HG02981 (cell line): Measurements from ENCODE around the gene ZNF385A.

Experiments used
- ATAC-seq: cut with Tn5 transposase; IDR thresholded peaks from one replicate; pipeline ENCODE4 v1.9.1; 2021; ENCODE audit warnings: mild to moderate bottlenecking, moderate library complexity; ENCODE audit not compliant: unreplicated experiment

ZNF385A gene

DNA sequence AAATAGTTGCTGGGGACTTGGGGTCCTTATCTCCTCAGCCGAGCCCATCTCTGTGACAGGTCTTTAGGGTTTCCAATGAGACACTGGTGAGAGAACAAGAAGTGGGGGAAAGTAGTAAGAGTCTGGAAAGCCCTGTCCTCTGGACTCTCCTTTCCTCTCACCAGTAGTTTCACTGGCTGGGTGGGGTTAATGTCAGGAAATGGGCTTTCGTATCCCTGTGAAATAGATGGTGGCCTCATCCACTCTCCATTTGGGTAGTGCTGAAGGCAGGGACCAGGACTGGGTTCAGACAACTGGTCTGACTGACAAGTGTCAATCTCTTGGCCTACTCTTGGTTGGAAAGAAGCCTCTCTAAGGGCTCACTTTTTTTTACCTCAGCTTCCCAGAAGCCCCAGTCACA, 7.5 kb downstream of the ZNF385A start:
- ATAC-seq, result no peak

DNA sequence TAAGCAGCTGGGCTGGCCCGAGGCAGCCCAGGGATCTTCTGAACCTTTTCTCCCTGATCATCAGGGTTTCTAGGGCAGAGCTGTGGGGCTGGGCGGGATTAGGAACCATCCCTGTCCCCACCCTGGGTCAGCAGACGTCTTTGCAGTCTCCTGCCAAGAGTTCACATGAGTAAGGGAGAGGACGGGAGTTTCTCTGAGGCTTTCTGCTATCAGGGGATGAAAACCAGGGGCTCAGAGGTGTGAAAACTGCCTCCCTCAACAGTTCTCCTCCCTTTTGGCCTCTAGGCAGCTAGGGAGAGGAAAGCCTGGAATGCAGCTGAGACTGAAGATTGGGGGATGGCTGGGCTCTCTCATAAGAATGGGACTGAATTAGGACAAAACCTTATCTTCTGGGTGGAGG, 7.9 kb downstream of the ZNF385A start:
- no peak for ATAC-seq

DNA sequence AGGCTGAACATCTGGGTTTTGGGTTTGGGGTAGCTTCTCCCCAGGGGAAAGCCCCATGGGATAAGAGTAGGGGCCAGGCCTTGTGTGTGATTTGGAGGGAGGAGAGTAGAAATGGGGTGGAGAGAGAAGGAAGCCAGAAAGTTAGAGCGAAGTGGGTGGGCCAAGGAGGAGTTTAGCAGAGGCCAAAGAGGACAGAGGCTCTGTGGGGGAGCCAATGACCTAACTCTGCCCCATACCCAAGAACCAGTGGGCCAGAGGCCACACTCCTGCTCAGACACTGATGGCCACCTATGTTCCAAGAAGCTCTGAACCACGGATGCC, 9.3 kb downstream of the ZNF385A start:
- ATAC-seq, result no peak

DNA sequence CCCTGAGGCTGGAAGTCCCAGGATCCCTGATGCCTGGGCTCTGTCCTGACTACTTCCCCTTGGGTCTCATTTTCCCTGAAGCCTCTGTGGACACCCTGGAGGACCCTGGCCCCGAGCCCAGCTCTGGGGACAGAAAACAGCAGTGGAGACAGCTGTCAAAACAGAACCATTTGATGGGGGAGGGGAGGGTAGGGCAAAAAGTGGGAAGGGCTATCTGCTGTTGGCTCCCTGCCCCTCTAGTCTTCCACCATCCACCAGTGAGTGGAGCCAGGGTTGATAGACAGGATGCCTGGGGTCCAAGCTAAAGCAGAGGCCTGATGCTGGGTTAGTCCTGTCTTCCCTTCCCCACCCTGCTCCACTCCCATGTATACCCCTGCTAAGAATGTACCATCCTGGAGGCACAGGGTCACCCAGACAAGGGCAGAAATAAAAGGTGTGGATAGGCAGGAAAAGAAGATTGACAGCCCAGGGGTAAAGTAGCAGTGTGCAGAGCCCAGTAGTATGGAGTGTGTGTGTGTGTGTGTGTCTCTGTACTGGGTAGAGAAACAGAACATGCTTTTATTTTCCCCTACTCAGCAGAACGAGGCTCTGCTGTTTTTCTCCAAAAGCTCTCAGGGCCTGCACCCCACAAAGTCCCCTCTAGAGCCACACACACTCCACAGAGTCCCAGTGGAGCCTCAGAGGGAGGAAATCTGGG, 9.8 kb downstream of the ZNF385A start:
- no peak for ATAC-seq

DNA sequence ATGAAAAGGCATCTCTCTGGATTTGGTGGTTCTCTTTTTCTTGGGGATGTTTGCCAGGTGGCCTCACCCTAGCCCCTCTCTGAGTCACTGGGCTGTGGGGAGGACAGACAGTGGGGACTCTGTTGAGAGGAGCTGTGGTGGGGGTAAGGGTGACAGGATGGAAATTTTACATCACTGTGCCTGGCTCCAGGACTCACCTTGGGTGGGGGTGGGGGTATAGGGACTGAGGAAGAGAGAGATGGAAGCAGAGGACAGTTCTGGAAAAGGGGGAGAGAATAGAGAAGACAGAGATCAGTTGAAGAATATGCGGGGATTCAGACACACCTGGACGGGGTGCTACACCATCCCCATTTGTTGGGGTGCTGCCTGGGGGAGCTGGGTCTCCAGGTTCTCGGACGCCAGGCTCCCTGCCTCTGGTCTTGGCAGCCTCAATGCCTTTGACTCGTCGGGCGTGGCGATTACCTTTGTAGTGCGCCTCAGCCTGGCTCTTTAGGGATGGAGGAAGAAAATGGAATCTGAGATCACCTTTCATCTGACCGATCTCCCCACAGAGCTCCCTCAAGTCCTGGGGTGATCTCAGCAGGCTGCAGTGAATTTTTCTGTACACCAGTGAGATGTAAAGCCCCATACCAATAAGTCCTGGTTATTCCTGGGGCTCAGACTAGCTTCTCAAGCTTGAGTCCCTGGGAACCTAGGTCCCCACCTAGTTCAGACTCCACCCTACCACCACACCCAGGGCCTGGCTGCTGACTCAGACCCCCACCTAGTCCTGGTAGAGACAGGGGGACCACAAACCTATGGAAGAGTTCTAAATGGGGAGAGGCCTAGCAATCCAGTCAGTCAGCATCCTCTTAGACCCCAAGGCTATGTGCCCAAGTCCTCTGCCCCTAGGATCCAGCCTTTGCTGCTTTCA, 10.6 kb downstream of the ZNF385A start:
- ATAC-seq, result no peak

DNA sequence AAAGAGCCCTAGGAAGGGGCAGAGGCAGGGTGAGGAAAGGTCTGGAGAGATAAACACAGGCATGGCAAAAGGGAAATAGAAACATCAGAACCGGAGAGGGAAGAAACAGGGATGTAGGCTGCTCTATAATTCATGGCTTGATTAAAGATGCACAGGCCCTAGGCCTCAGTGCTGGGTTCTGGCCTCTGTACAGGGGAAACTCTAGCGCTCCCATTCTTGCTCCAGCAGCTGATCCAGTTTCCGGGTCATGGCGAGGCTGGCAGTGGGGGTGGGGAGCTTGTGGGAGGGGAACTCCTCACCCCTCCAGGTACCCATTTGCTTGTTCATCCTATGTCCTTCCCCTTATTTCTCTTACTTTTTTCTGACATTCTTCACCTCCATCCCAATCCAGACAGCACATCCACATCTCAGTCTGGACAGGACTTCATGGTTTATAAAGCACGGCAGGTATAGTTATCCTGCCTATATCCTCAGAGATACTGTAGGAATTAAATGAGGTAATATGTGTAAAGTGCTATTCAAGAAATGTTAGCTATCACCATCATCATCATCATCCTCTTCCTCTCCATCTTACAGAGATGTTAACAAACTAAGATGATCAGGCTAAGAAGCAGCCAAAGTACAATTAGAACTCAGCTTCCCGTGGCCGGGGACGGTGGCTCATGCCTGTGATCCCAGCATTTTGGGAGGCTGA, 12.3 kb downstream of the ZNF385A start:
- ATAC-seq, result no peak

DNA sequence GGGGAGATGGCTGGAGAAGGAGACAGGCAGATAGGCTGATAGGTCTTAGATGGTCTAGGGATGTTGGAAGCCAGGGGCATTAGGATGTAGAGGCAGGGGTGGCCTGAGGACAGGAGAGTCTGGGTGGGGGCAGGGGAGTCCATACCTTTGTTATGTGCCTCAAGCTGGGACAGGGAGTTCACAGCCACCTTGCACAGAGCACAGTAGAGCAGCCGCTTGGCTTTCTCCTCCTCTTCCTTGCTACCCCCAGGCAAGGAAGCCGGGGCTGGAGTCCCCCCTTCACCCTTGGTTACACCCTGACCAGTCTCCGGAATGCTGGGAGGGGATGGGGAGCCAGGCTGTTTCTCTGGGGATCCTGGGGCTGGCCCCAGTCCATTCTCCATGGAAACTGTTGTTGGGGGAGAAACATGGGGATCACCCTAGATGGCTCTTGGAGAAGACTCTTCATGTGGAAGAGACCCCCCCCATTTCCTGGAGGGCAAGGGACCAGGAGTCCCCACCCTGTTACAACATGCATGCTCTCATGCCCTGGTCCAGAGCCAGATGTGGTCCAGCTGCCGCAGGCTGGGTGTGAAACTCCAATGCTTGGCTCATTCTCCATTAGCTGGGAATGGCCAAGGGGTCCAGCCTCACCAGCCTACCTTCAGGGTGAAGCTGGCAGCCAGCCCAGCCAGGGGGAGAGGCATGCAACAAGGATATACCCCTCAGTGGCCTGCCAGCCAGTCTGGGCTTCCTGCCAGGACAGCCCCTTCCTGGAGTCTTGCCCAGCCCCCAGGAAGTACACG, 13.0 kb downstream of the ZNF385A start:
- no peak for ATAC-seq

DNA sequence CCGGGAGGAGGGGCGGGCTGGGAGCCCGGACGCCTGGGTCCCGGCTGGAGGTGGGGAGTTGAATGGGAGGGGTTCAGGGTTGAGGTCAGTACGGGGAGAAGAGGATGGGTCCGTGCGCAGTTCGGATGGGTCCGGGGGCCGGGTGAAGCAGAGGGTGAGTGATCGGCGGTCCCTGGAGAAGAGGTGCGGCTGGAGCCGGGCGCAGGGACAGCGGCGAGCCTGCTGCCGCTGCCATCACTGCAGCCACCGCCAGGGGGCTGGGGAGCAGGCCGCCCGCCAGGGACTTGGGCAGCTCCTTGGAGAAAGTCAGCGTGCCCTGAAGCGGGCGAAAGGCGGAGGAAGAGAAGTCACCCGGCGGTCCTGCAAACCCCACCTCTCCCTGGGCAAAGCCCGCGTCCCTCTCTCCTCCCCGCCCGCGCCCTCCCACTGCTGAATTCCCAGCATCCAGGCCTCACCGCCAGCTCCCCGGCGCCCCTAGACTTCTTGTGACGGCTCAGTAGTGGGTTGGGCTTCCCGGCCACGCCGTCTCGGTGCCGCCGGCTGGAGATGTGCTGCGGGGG, 14.3 kb downstream of the ZNF385A start:
- no peak for ATAC-seq

DNA sequence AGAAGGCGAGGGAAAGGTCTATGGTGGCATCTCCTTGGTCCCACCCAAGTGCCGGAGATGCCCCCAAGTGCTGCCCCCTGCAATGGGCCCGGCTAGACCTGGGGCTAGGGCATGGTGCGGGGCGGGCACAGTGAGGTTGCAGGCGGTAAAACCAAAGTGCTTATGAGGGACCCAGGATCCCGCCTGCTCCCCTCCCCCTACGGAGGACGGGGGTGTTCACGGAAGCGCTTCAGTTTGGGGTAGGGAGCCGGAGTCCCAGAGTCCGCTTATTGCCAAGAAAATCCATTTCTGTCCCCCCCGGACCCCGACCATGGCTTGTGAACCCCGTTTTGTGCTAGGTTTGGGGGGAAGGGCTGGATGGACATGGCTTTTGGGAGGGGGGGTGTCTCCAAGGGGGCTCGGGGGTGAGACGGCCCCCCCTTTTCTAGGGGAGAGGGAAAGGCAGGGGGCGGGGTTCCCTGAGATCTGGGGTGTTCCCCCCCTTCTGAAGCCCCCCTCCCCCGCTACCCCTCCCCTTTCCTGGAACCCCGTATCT, 14.9 kb downstream of the ZNF385A start:
- ATAC-seq, result no peak

DNA sequence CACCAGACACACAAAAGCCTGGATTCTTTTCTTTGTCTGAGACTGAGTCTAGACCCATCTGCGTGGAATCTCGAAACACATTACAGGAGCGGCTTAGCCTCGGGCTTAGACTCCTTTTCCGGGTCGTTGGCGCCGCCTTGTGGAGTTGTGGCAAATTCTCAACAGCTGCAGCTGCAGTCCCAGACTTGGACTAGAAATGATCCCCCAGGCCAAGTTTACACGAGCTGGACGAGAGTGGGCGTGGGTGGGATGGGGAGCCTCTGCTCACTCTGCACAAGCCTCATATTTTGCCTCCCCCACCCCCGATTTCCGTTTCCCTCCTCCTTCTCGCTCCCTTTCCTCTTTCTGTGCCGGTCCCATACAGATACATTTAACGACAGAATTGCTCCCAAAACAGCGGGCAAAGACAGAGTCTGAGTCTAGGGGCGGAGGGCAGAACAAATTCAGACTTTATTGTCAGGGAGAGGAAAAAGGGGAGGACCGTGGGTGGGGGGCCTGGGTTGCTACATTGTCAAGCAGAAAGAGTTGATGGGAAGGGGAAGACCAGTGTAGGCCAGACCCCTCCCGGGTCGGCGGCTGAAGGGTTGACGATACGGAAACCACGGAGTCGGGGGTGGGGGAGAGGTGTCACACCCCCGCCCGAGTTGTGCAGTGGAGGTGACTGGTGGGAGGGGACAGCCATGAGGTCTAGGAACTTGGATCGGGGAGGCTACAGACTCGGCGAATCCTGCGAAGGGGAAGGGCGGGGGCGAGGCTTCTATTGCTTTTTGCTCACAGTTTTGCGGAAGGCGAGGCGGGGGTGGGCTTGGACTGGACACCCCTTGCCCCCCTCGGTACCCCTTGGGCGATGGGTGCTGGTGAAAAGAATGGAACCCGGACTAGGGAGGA, 15.6 kb downstream of the ZNF385A start:
- peak; percentile 72 for ATAC-seq

DNA sequence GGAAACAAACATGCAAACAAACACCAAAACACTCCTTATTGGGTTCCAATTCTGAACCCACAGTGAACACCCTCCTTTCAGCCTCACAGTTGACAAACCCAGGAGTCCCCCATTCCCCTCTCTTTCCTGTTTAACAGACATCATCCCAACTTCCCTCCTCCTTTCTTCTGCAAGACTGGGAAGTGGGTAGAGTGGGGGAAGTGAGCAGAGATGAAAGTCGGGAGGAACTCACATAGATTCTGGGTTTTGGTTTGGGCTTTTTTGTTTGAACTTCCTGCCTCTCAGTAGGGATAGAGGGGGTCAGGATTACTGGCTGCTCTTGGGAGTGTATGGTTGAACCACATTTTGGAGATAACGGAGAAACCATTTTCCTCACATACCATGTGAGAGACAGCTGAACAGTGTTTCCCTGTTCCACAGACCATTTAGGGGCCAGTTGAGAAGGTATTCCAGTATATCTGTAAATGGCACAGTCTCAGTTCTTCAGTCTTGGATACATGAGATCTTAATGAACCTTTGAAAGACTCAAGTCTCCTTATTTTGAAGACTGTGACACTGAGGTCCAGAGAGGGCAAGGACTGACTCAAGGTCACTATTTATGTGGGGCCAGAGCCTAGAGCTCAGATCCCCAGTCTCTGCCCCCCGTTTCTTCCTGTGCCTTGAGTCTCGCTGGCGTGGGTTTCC, 16.4 kb downstream of the ZNF385A start:
- no peak for ATAC-seq

DNA sequence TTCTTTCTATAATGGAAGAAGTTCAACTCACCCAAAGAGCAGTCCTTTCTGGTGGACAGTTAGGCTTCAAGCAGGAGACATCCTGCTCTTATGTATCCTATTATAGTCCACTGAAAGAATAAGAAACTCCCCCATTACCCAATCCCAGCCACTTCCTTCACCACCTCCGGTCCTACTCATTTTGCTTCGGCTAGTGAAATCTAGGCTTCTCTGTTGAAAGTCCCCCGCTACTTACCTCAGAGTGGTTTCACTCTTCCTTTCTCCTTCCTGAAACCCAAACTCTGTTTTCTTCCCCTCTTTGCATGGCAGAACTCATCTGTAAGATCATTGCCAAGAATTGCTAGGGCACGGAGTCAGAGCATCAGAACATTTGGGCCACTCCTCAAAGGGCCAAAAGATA, 20.1 kb downstream of the ZNF385A start, which contains the start of gene GPR84:
GPR84 (minus strand) TSS at position 74 of the 400 bp plus-strand sequence. CDS start 635 bp downstream, outside the sequence.
- peak; percentile 42 for ATAC-seq

DNA sequence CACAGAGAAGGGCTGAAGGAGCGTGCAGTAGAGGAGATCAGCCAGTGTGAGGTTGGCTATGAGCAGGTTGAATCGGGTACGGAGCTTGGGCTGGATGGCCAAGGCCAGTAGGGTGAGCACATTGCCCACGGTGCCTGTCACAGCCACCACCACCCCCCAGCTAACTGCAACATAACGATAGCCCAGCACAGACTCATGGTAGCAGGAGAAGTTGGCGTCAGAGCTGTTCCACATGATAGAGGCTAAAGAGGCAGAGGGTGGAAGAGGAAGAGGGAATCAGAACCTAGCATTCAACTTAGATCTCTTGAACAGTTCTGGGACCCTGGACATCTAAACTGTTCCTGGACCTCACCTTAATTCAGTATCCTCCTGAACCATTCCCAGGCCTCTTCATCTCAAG, 20.9 kb downstream of the ZNF385A start:
- ATAC-seq, result no peak

DNA sequence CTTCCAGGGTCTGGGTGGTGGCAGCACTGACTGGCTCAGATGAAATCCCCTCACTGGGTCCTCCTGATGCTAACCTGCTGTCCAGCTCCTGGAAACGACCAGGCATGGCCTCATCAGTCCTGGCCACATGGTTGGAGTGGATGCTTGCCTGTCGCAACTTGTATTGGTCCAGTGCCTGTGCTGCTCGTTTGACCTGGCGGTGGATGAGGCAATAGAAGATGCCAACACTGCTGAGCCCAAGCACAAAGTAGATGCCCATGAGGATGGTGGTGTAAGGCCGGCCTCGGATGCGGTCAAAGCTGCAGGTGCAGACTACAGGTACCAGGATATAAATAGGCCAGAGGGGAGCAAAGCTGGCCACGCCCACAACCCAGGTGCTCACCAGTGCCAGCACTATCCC, 21.5 kb downstream of the ZNF385A start:
- no peak for ATAC-seq

DNA sequence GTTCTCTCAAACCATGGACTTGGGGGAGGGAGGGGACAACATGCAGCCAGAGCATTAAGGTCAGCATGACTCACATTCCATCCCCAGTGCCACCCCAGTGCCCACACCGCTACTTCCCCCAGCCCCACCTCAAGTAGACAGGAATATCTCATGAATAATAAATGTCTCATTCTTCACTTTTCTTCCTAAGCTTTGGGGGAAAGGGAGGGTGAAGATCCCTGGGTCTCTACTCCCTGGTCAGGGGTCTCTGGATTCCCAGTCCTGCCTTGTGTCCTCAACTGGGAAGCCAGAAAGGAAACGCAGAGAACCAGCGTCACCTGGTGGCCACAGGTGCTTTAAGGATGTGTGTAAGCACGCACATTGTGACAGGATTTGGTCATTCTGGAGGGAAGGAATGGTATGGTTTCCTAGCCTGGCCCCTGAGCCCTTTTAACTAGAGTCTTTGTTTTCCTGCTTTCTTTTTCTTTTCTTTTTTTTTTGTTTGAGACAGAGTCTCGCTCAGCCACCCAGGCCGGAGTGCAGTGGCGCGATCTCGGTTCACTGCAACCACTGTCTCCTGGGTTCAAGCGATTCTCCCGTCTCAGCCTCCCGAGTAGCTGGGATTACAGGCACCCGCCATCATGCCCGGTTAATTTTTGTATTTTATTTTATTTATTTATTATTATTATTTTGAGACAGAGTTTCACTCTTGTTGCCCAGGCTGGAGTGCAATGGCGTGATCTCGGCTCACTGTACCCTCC, 23.6 kb downstream of the ZNF385A start:
- ATAC-seq, result no peak

DNA sequence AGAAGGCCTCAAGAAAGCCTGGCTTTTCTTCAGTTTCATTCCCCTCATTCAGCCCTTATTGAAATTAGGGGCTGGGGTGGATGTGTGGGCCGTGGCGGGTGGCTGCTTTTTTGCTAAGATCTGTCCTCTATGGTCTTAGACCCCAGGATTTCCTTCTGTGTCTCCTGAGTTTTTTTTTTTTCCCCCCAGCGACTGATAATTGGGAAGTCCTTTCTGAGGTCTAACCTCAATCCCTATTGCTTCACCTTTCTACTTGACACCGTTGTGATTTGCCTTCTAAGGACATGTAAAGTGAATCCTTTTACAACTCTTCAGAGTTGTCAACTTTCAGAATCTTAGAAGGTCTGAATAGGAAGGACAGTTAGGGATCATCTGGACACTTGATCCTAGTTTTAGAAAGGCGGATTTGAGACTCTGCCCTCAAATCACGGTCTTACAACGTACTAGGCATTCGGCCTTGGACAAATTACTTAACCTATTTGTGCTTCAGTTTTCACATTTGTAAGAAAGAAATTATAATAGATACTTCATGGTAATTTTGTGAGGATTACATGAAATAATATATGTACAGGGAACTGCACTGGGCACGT, 24.7 kb downstream of the ZNF385A start:
- ATAC-seq, result no peak

DNA sequence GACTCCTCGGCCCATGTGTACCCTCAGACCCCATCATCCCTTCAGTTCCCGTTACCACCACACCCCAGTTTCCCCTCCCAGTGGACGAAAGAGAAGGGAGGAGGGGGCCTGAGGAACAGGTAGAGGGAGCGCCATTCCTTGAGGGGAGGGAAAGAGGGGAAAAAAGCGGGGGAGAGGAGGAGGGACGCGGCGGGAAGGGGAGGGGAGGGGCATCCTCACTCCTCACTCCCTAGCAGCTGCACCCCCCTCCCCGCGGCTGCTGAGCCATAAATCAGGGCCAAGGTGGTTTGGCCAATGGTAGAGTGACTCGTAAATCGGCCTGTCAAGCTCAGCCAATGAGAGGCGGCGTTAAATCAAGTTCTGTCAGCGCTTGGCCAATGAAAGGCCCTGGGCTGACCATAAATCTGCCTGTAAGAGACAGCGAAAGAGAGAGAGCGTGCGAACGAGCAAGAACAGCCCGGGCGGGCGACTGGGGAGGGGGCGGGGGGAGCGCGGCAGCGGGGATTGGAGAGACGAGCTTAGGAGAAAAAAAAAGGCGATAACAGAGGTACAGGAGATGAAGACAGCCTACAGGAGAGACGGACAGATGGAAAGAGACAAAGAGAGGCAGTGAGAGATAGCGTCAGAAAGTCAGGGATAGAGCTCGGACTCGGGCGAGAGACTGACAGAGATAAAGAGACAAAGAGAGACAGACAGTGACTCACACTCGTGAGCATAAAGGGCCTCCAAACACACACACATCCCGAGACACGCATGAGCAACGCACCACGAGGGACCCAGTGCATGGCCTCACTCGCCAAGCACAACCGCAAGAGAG, 25.4 kb downstream of the ZNF385A start:
- ATAC-seq, result peak; percentile 98
